ENCODE results near the gene GAS7.

GRCh38 chr17:10088444-10088843 is 110.0 kb downstream of the GAS7 start:
- no peak for TF ChIP-seq CTCF (IDR thresholded peaks at IDR 0.05)
- TF ChIP-seq POLR2A (IDR thresholded peaks at IDR 0.05): no peak

Data from stomach (tissue), 4 donors.